Measurements from ENCODE around the gene GAS7.

Gene GAS7

GRCh38 chr17:9894231-9894630 is 304.2 kb downstream of the GAS7 start:
- ATAC-seq: no peak
- TF ChIP-seq ESRRG (CRISPR knock-in tag; IDR thresholded peaks at IDR 0.05) (no peak), OSR1 (CRISPR knock-in tag; IDR thresholded peaks at IDR 0.05) (no peak), CSRNP3 (CRISPR knock-in tag; IDR thresholded peaks at IDR 0.05) (no peak), GLIS3 (CRISPR knock-in tag; IDR thresholded peaks at IDR 0.05) (no peak), ISL1 (CRISPR knock-in tag; IDR thresholded peaks at IDR 0.05) (no peak), SNAI2 (CRISPR knock-in tag; IDR thresholded peaks at IDR 0.05) (no peak), ZNF70 (CRISPR knock-in tag; IDR thresholded peaks at IDR 0.05) (no peak), POU6F1 (CRISPR knock-in tag; IDR thresholded peaks at IDR 0.05; ENCODE audit: borderline replicate concordance, low read depth) (no peak), ZFP30 (CRISPR knock-in tag; IDR thresholded peaks at IDR 0.05) (no peak), PATZ1 (CRISPR knock-in tag; IDR thresholded peaks at IDR 0.05; ENCODE audit: borderline replicate concordance) (no peak), ZC3H10 (CRISPR knock-in tag; IDR thresholded peaks at IDR 0.05) (no peak), RARB (CRISPR knock-in tag; IDR thresholded peaks at IDR 0.05) (no peak), ZNF8 (CRISPR knock-in tag; IDR thresholded peaks at IDR 0.05) (no peak), TOX (CRISPR knock-in tag; IDR thresholded peaks at IDR 0.05; ENCODE audit: borderline replicate concordance) (no peak), TCF4 (CRISPR knock-in tag; IDR thresholded peaks at IDR 0.05; ENCODE audit: borderline replicate concordance) (no peak)

- no peak for TF ChIP-seq ZC3H10 (CRISPR knock-in tag; IDR thresholded peaks at IDR 0.05)
- no peak for TF ChIP-seq TOX (CRISPR knock-in tag; IDR thresholded peaks at IDR 0.05; ENCODE audit: borderline replicate concordance)
- TF ChIP-seq CSDC2 (CRISPR knock-in tag; IDR thresholded peaks at IDR 0.05): no peak
- TF ChIP-seq SNAI2 (CRISPR knock-in tag; IDR thresholded peaks at IDR 0.05): no peak
- no peak for TF ChIP-seq ZNF565 (CRISPR knock-in tag; conservative IDR thresholded peaks at IDR 0.05; ENCODE audit: low read depth)
- TF ChIP-seq GLIS3 (CRISPR knock-in tag; IDR thresholded peaks at IDR 0.05): no peak
- TF ChIP-seq OSR1 (CRISPR knock-in tag; IDR thresholded peaks at IDR 0.05): no peak
- TF ChIP-seq PATZ1 (CRISPR knock-in tag; IDR thresholded peaks at IDR 0.05; ENCODE audit: borderline replicate concordance): no peak
- TF ChIP-seq RARB (CRISPR knock-in tag; IDR thresholded peaks at IDR 0.05): no peak
- ATAC-seq: no peak
Observed at GRCh38 chr17:9893411-9894012, 304.9 kb downstream of the GAS7 start.

- no peak for ATAC-seq
- TF ChIP-seq RARB (CRISPR knock-in tag; IDR thresholded peaks at IDR 0.05) (no peak), ISL1 (CRISPR knock-in tag; IDR thresholded peaks at IDR 0.05) (no peak), GLIS3 (CRISPR knock-in tag; IDR thresholded peaks at IDR 0.05) (no peak), CSDC2 (CRISPR knock-in tag; IDR thresholded peaks at IDR 0.05) (no peak), ARNTL (CRISPR knock-in tag; IDR thresholded peaks at IDR 0.05; ENCODE audit: borderline replicate concordance, low read depth) (no peak), PPARA (CRISPR knock-in tag; IDR thresholded peaks at IDR 0.05; ENCODE audit: borderline replicate concordance) (no peak), SNAI2 (CRISPR knock-in tag; IDR thresholded peaks at IDR 0.05) (no peak), TSHZ2 (CRISPR knock-in tag; IDR thresholded peaks at IDR 0.05) (no peak), CSRNP3 (CRISPR knock-in tag; IDR thresholded peaks at IDR 0.05) (no peak), TCF4 (CRISPR knock-in tag; IDR thresholded peaks at IDR 0.05; ENCODE audit: borderline replicate concordance) (no peak), ZC3H10 (CRISPR knock-in tag; IDR thresholded peaks at IDR 0.05) (no peak), BACH2 (CRISPR knock-in tag; IDR thresholded peaks at IDR 0.05; ENCODE audit: borderline replicate concordance) (no peak), PATZ1 (CRISPR knock-in tag; IDR thresholded peaks at IDR 0.05; ENCODE audit: borderline replicate concordance) (no peak)
Observed at GRCh38 chr17:9890124-9890523, 308.3 kb downstream of the GAS7 start.
